ENCODE measurements around the gene RTP3.

The RTP3 gene

GRCh38 chr3:46540550-46540949 is 42.8 kb downstream of the RTP3 start:
- no peak for TF ChIP-seq CTCF (IDR thresholded peaks at IDR 0.05; ENCODE audit: insufficient read depth, low read length, missing control alignments)
- H3K4me3 ChIP-seq (ENCODE audit: low read depth, low read length): no peak overlapping the region
- CTCF ChIA-PET: interaction anchor here (7.1 kb wide), 1 partner anchor 51 kb away, joined by 28 read pairs; no protein-coding TSS in a partner anchor
- no peak for DNase-seq (ENCODE audit: low read depth, low spot score)
- POLR2A ChIA-PET: no interaction called here

GRCh38 chr3:46541835-46542234 is 44.1 kb downstream of the RTP3 start:
- no peak for DNase-seq (ENCODE audit: low read depth, low spot score)
- ChIA-PET CTCF (interaction anchor here (0.8 to 7.1 kb wide), 3 partner anchors 15 to 53 kb away, joined by 3 to 28 read pairs (median 3); no protein-coding TSS in a partner anchor), POLR2A (interaction anchor here (0.8 kb wide), 1 partner anchor 88 kb away, joined by 4 read pairs; no protein-coding TSS in a partner anchor)
- TF ChIP-seq CTCF (IDR thresholded peaks at IDR 0.05; ENCODE audit: insufficient read depth, low read length, missing control alignments): no peak
- H3K4me3 ChIP-seq (ENCODE audit: low read depth, low read length): no peak overlapping the region

DNA sequence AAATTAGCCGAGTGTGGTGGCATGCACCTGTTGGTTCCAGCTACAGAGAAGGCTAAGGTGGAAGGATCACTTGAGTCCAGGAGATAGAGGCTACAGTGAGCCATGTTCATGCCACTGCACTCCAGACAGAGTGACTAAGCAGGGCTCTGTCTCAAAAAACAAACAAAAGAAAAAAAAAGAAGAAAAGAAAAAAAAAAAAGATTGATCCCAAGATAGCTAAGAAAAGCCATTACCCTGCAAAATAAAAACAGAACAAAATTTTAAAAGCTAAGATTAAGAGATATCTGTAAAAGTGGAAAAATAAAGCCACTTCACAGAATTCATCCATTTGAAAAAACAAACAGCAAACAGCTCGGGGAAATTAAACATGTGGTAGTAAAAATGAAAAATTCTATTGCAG is 44.6 kb downstream of the RTP3 start:
- ChIA-PET CTCF (interaction anchor here (0.6 to 7.1 kb wide), 3 partner anchors 9 to 53 kb away, joined by 3 to 28 read pairs (median 3); no protein-coding TSS in a partner anchor), POLR2A (interaction anchor here (0.8 kb wide), 1 partner anchor 87 kb away, joined by 4 read pairs; no protein-coding TSS in a partner anchor)

DNA sequence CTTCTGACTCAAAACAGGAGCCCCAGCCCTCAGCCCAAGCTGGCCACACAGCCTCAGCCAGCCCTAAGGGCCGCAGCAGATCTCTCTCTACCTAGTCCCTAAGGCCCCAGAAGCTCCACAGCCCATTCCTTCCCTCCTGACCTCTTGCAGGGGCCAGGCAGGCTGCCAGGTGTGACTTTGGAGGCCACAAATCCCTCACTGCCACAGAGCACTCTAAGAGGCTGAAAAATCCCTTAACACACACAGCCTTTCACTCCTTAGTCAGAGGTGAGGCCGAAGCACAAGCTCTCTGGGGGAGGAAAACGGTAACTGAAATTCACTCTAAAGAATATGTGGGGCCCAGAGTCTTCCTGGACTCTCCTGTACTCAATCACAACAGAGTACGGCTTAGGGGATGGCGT is 45.0 kb downstream of the RTP3 start:
- TF ChIP-seq CTCF (IDR thresholded peaks at IDR 0.05; ENCODE audit: insufficient read depth, low read length, missing control alignments): no peak
- no peak for DNase-seq (ENCODE audit: low read depth, low spot score)
- ChIA-PET POLR2A (interaction anchor here (0.8 kb wide), 1 partner anchor 87 kb away, joined by 4 read pairs; no protein-coding TSS in a partner anchor), CTCF (interaction anchor here (0.6 to 7.1 kb wide), 2 partner anchors 9 to 54 kb away, joined by 3 to 28 read pairs; no protein-coding TSS in a partner anchor)
- H3K4me3 ChIP-seq (ENCODE audit: low read depth, low read length): no peak overlapping the region

More for the DNA sequence above, 44.6 kb downstream of the RTP3 start:
- TF ChIP-seq CTCF (IDR thresholded peaks at IDR 0.05; ENCODE audit: insufficient read depth, low read length, missing control alignments): no peak
- no peak for DNase-seq (ENCODE audit: low read depth, low spot score)
- H3K4me3 ChIP-seq (ENCODE audit: low read depth, low read length): no peak overlapping the region

DNA sequence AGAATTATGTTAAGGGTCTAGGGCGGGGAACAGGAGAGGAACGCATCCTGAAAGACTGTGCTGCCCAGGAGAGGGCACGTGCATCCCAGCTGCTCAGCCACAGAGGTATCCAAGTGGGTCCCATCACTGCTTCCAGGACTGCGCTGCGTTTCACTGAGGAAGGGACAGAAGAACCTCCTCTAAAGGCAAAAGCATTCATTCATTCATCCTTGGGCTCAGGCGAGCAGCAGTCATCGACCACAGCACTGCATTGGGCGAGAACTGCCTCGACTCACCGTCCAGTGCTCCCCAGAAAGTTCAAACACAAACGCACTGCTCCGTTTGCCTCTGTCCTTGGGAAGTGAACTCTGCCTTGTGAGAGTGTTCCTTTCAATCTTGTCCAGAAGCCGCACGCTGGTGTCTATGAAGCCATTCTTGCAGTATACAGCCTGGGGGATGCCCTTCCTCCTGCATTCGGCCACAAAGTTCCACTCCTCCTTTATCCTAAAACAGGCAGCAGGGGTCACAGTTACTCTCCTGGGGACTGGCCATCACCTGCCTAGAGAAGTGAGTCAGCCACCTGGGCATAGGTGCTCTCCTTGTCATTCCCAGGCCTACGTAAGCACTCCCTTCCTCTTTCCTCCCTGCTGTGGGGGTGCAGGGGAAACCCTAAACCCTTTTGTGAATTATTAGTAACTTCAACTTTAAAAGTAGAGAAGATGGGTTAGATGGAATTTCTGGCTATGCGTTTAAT is 47.2 kb downstream of the RTP3 start:
- no peak overlapping the region for H3K4me3 ChIP-seq (ENCODE audit: low read depth, low read length)
- TF ChIP-seq CTCF (IDR thresholded peaks at IDR 0.05; ENCODE audit: insufficient read depth, low read length, missing control alignments): no peak
- ChIA-PET CTCF (interaction anchor here (1.1 kb wide), 1 partner anchor 56 kb away, joined by 3 read pairs; no protein-coding TSS in a partner anchor), POLR2A (no interaction called here)
- DNase-seq (ENCODE audit: low read depth, low spot score): no peak
